Right lobe of liver (tissue), 6 donors: ENCODE data around the gene FREM1. TPM values are rescaled to one million over a fixed set of nuclear protein-coding genes. Genes with fewer than 3 reads are reported as not detected.

Experiments used
- ATAC-seq, 4 donors: fragments of 200-7000 bp; cut with Tn5 transposase; one replicate each; pipeline ENCODE4 v1.9.1; 2020; ENCODE audit warnings: mild to moderate bottlenecking in 4 of 4, moderate library complexity in 4 of 4
- DNase-seq, 3 donors: peaks; one replicate each; pipeline ENCODE4 v3.0.0-alpha.2; 2020
- H3K27ac ChIP-seq, 3 donors: fragments of 200-600 bp; one replicate each; pipeline ENCODE4 v1.8.0; 2022
- H3K27me3 ChIP-seq, 2 donors: fragments of 200-600 bp; one replicate each; pipeline ENCODE4 v1.8.0; 2022
- H3K36me3 ChIP-seq, 4 donors: fragments of 200-600 bp; sonication (generic) in 1 of 4; one replicate each; pipeline versions ENCODE4 v1.5.1 to v1.8.0; 2017 to 2022; ENCODE audit warnings: control low read depth in 1 of 4
- H3K4me1 ChIP-seq, 4 donors: fragments of 200-600 bp; sonication (generic) in 1 of 4; one replicate each; pipeline versions ENCODE4 v1.5.1 to v1.8.0; 2017 to 2022; ENCODE audit warnings: control low read depth in 1 of 4
- H3K4me3 ChIP-seq, 3 donors: fragments of 200-600 bp; one replicate each; pipeline ENCODE4 v1.8.0; 2022
- H3K9me3 ChIP-seq, 4 donors: fragments of 200-600 bp; sonication (generic) in 1 of 4; one replicate each; pipeline versions ENCODE4 v1.5.1 to v1.8.0; 2017 to 2022; ENCODE audit warnings: control low read depth in 1 of 4
- CTCF ChIP-seq, 4 donors: fragments of 200-600 bp in 3 of 4; fragments of 450-650 bp in 1 of 4; IDR thresholded peaks; one replicate each; pipeline versions ENCODE4 v1.5.1 to v1.8.0; 2016 to 2022; ENCODE audit warnings: antibody characterized with exemption in 4 of 4, mild to moderate bottlenecking in 2 of 4
- POLR2A ChIP-seq: fragments of 450-650 bp; IDR thresholded peaks from one replicate; pipeline ENCODE4 v1.6.1; 2017; ENCODE audit warnings: antibody characterized with exemption, mild to moderate bottlenecking
- WGBS: methylation state at CpG from one replicate; pipeline ENCODE4 v1.1.6; 2018; ENCODE audit warnings: low coverage, low lambda C conversion rate; ENCODE audit not compliant: insufficient coverage; ENCODE audit errors: missing lambda C conversion rate; 5-methylcytosine and 5-hydroxymethylcytosine counted together
- intact Hi-C, 2 donors: fragments of 100-400 bp; cut with DNase I; formaldehyde crosslinking; loops; one replicate each; pipeline versions ENCODE4 v1.11.2 to v1.14.1; 2022
- total RNA-seq, 6 experiments: library from RNA; depleted of rRNA in 2 of 6; stranded (reverse); fragments of >200 nt in 2 of 6; fragmentation: NEBNext Ultra II Directional in 3 of 6; extraction: Animal tissue kit (Norgen Biotek cat#: 25700) in 3 of 6; gene quantifications; one replicate each; pipeline versions ENCODE4 v1.1.0 to v1.2.4, GENCODE V29; 2016 to 2023
- donor health status: DM: no; HTN: yes; CAD: no.
- donor health status: DM: no; HTN: no; CAD: no.
- donor health status: DM: no; HTN: no; CAD: no.
- donor health status: DM: no; HTN: yes; CAD: no.
- donor health status: DM: no; HTN: yes; CAD: no.

The FREM1 gene
- total RNA-seq, 6 experiments from 2014 or later: 0.12 to 2.6 (median 1.1) TPM

GRCh38 chr9:14899042-14899814 lies 11.0 kb downstream of the FREM1 start:
- WGBS: 45% methylated on average over 4 of the region's 6 CpGs
- DNase-seq: no peak
- TF ChIP-seq POLR2A: no peak
- no peak for TF ChIP-seq CTCF (IDR thresholded peaks at IDR 0.05)
- Histone ChIP-seq H3K36me3 (no peaks in the 10 kb centered on the region), H3K27ac (no peak overlapping the region), H3K9me3 (no peaks in the 10 kb centered on the region), H3K27me3 (no peaks in the 10 kb centered on the region), H3K4me3 (no peak overlapping the region), H3K4me1 (no peaks in the 10 kb centered on the region)
- ATAC-seq: no peak
- intact Hi-C loops: no loop called here

- 80% methylated on average over 1 of the region's 1 CpG for WGBS
- Histone ChIP-seq H3K27ac (no peak overlapping the region), H3K36me3 (no peaks in the 10 kb centered on the region), H3K9me3 (no peaks in the 10 kb centered on the region), H3K4me1 (no peaks in the 10 kb centered on the region), H3K4me3 (no peak overlapping the region), H3K27me3 (no peaks in the 10 kb centered on the region)
- DNase-seq (no peak), ATAC-seq (no peak)
- TF ChIP-seq CTCF (IDR thresholded peaks at IDR 0.05) (no peak), POLR2A (no peak)
- intact Hi-C loops: no loop called here
These were observed 14.4 kb downstream of the FREM1 start for GRCh38 chr9:14895806-14896205.

- H3K4me3 ChIP-seq: no peak overlapping the region
- no peak overlapping the region for H3K27ac ChIP-seq
- H3K27me3 ChIP-seq: no peaks in the 10 kb centered on the region
- no peaks in the 10 kb centered on the region for H3K4me1 ChIP-seq
- H3K36me3 ChIP-seq: no peaks in the 10 kb centered on the region
- DNase-seq: no peak
- TF ChIP-seq CTCF (IDR thresholded peaks at IDR 0.05) (no peak), POLR2A (no peak)
- ATAC-seq: no peak
- H3K9me3 ChIP-seq: no peaks in the 10 kb centered on the region
- intact Hi-C loops: loop anchor here in 1 of 2 donors (2.0 kb wide), 1 partner anchor 68 kb away; no protein-coding TSS in a partner anchor
- WGBS: 67% methylated on average over 1 of the region's 1 CpG
These were observed 16.9 kb downstream of the FREM1 start for GRCh38 chr9:14893280-14893679.

GRCh38 chr9:14891332-14891731 lies 18.9 kb downstream of the FREM1 start:
- TF ChIP-seq POLR2A: no peak
- TF ChIP-seq CTCF (IDR thresholded peaks at IDR 0.05): no peak
- 44% methylated on average over 1 of the region's 1 CpG for WGBS
- no peak for ATAC-seq

More at GRCh38 chr9:14891332-14891731, 18.9 kb downstream of the FREM1 start:
- intact Hi-C loops: no loop called here
- H3K9me3 ChIP-seq: no peaks in the 10 kb centered on the region
- H3K27ac ChIP-seq: no peak overlapping the region
- H3K27me3 ChIP-seq: no peaks in the 10 kb centered on the region
- H3K36me3 ChIP-seq: no peaks in the 10 kb centered on the region
- H3K4me1 ChIP-seq: no peaks in the 10 kb centered on the region
- no peak overlapping the region for H3K4me3 ChIP-seq
- DNase-seq: no peak
